Breast epithelium (tissue), 4 donors: Measurements from ENCODE around the gene TAOK2. TPM values are rescaled to one million over a fixed set of nuclear protein-coding genes. Genes with fewer than 3 reads are reported as not detected.

ENCODE experiments used
- DNase-seq, 2 donors: peaks; one replicate each; pipeline ENCODE4 v3.0.0-alpha.2; 2019; ENCODE audit warnings: low spot score in 2 of 2
- H3K27ac ChIP-seq, 2 donors: fragments of 200-600 bp; sonication (generic) in 1 of 2; one replicate each; pipeline ENCODE4 v1.5.1; 2016 to 2019; ENCODE audit warnings: mild to moderate bottlenecking in 1 of 2
- H3K27me3 ChIP-seq, 2 donors: fragments of 200-600 bp; sonication (generic) in 1 of 2; one replicate each; pipeline versions ENCODE4 v1.5.1 to v1.6.0; 2017 to 2019; ENCODE audit warnings: control low read depth in 1 of 2, mild to moderate bottlenecking in 1 of 2
- H3K36me3 ChIP-seq: fragments of 200-600 bp; one replicate; pipeline ENCODE4 v1.5.1; 2019
- H3K4me1 ChIP-seq, 2 donors: fragments of 200-600 bp; sonication (generic); one replicate each; pipeline ENCODE4 v1.5.1; 2016 to 2019; ENCODE audit warnings: control low read depth in 1 of 2
- H3K4me3 ChIP-seq, 3 donors: fragments of 200-600 bp; sonication (generic); 1 replicate in 2 of 3; 2 replicates in 1 of 3; pipeline ENCODE4 v1.5.1; 2016 to 2019; ENCODE audit warnings: mild to moderate bottlenecking in 3 of 3, moderate library complexity in 2 of 3
- H3K9me3 ChIP-seq, 2 donors: fragments of 200-600 bp; sonication (generic) in 1 of 2; one replicate each; pipeline ENCODE4 v1.5.1; 2016 to 2019; ENCODE audit warnings: control low read depth in 1 of 2
- POLR2A ChIP-seq: fragments of 450-650 bp; IDR thresholded peaks from one replicate; pipeline ENCODE4 v1.6.1; 2016; ENCODE audit warnings: antibody characterized with exemption, mild to moderate bottlenecking, moderate library complexity
- POLR2AphosphoS5 ChIP-seq, 3 donors: sonication (generic); formaldehyde crosslinking; IDR thresholded peaks; one replicate each; pipeline ENCODE4 v1.6.1; 2017; ENCODE audit warnings: antibody characterized with exemption in 3 of 3
- intact Hi-C: fragments of 100-400 bp; cut with DNase I; formaldehyde crosslinking; loops from one replicate; pipeline ENCODE4 v1.15.1; 2023; ENCODE audit warnings: low total_unique reads
- total RNA-seq, 3 donors: library from RNA; depleted of rRNA; stranded (reverse); fragments of >200 nt; gene quantifications; one replicate each; pipeline ENCODE4 v1.1.0, GENCODE V29; 2016
- TF ChIP-seq, protein P1 (sequence below), 3 donors: fragments of 450-650 bp; IDR thresholded peaks; one replicate each; pipeline ENCODE4 v1.5.1; 2016 to 2017; ENCODE audit warnings: antibody characterized with exemption in 3 of 3, mild to moderate bottlenecking in 3 of 3, moderate library complexity in 3 of 3

TAOK2 gene
- total RNA-seq, 3 donors from 2014 or later: 31.8 to 51.1 (median 37.3) TPM

GRCh38 chr16:29995911-29996765 is 22.5 kb downstream of the TAOK2 start, which contains the start of gene INO80E:
TSS of gene INO80E (plus strand) at chr16:29996241. CDS start at chr16:29996311, 70 bp downstream.
- H3K36me3 ChIP-seq: no peaks in the 10 kb centered on the region
- H3K9me3 ChIP-seq: no peaks in the 10 kb centered on the region
- DNase-seq: peak; percentile 98
- H3K27me3 ChIP-seq: no peaks in the 10 kb centered on the region
- peaks cover 4 to 10% of the 10 kb centered on the region in 2 donors for H3K4me1 ChIP-seq
- peak within 1 kb of the TSS; percentile 96 for H3K27ac ChIP-seq
- no peak for TF ChIP-seq POLR2A
- TF ChIP-seq POLR2AphosphoS5 (IDR thresholded peaks at IDR 0.05): peak; percentile 81 to 91 (median 85)
- TF ChIP-seq, protein P1, sequence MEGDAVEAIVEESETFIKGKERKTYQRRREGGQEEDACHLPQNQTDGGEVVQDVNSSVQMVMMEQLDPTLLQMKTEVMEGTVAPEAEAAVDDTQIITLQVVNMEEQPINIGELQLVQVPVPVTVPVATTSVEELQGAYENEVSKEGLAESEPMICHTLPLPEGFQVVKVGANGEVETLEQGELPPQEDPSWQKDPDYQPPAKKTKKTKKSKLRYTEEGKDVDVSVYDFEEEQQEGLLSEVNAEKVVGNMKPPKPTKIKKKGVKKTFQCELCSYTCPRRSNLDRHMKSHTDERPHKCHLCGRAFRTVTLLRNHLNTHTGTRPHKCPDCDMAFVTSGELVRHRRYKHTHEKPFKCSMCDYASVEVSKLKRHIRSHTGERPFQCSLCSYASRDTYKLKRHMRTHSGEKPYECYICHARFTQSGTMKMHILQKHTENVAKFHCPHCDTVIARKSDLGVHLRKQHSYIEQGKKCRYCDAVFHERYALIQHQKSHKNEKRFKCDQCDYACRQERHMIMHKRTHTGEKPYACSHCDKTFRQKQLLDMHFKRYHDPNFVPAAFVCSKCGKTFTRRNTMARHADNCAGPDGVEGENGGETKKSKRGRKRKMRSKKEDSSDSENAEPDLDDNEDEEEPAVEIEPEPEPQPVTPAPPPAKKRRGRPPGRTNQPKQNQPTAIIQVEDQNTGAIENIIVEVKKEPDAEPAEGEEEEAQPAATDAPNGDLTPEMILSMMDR (IDR thresholded peaks at IDR 0.05): peak in 1 of 3 donors; percentile 9
- intact Hi-C loops: no loop called here
- peak within 1 kb of the TSS; percentile 70 to 85 (median 84) for H3K4me3 ChIP-seq

DNA sequence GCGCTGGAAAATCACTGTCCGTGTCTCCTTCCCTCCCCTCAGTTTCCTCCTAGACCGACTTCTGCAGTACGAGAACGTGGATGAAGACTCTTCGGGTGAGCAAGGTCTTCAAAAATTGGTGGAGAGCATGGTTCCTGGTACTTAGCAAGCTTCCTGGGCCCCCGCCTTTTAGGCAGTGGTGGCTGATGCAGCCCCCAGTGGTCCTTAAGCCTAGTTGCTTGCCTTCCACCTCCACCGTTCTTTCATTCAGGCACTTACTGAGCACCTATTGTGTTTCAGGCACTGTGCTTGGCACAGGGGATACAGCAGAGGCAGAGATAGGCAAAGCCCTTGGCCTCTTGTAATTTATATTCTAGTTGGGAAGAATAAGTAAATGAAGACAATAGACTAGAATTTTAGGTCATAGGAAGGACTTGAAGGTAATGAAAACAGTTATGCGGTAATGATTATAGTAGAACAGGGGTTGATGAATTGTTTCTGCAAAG is 23.1 kb downstream of the TAOK2 start:
- H3K27ac ChIP-seq: peak overlapping the region; percentile 96
- no peaks in the 10 kb centered on the region for H3K27me3 ChIP-seq
- H3K4me1 ChIP-seq: peaks cover 4 to 10% of the 10 kb centered on the region in 2 donors
- intact Hi-C loops: no loop called here
- H3K36me3 ChIP-seq: no peaks in the 10 kb centered on the region
- TF ChIP-seq, protein P1 (IDR thresholded peaks at IDR 0.05): no peak
- TF ChIP-seq POLR2AphosphoS5 (IDR thresholded peaks at IDR 0.05) (no peak), POLR2A (no peak)
- H3K9me3 ChIP-seq: no peaks in the 10 kb centered on the region
- H3K4me3 ChIP-seq: peak overlapping the region; percentile 70 to 85 (median 84)
- no peak for DNase-seq

GRCh38 chr16:29999605-30000004 is 25.9 kb downstream of the TAOK2 start:
- peaks cover 4% of the 10 kb centered on the region in 2 donors for H3K4me1 ChIP-seq
- intact Hi-C loops: loop anchor here (1.0 kb wide), 1 partner anchor 30 kb away; no protein-coding TSS in a partner anchor
- TF ChIP-seq, protein P1 (IDR thresholded peaks at IDR 0.05): no peak
- TF ChIP-seq POLR2A (no peak), POLR2AphosphoS5 (IDR thresholded peaks at IDR 0.05) (no peak)
- no peak for DNase-seq
- H3K9me3 ChIP-seq: no peaks in the 10 kb centered on the region
- no peaks in the 10 kb centered on the region for H3K27me3 ChIP-seq
- no peaks in the 10 kb centered on the region for H3K36me3 ChIP-seq
- H3K27ac ChIP-seq: no peak overlapping the region
- H3K4me3 ChIP-seq: no peak overlapping the region

- no peaks in the 10 kb centered on the region for H3K27me3 ChIP-seq
- H3K36me3 ChIP-seq: no peaks in the 10 kb centered on the region
- intact Hi-C loops: no loop called here
- DNase-seq: no peak
- no peaks in the 10 kb centered on the region for H3K9me3 ChIP-seq
- no peak overlapping the region for H3K27ac ChIP-seq
- H3K4me3 ChIP-seq: no peak overlapping the region
- TF ChIP-seq POLR2A: no peak
- TF ChIP-seq, protein P1 (IDR thresholded peaks at IDR 0.05): no peak
- no peak for TF ChIP-seq POLR2AphosphoS5 (IDR thresholded peaks at IDR 0.05)
- peaks cover 0 to 4% of the 10 kb centered on the region in 2 donors for H3K4me1 ChIP-seq
These were observed 27.3 kb downstream of the TAOK2 start for GRCh38 chr16:30000735-30001631.
